GM21528 (cell line): ENCODE measurements around the gene EXOSC3.
"Not testable (repeated sequence)": the region's sequence is repeated elsewhere in the genome, so short reads cannot be mapped to it uniquely, and the experiment has no call there.

ENCODE experiments used
- ATAC-seq: cut with Tn5 transposase; IDR thresholded peaks from one replicate; pipeline ENCODE4 v1.9.1; 2021; ENCODE audit warnings: mild to moderate bottlenecking, moderate library complexity; ENCODE audit not compliant: unreplicated experiment, low FRiP score

Gene EXOSC3

GRCh38 chr9:37776328-37776727 is 8.5 kb downstream of the EXOSC3 start:
- no peak for ATAC-seq

- ATAC-seq, result no peak
Observed at GRCh38 chr9:37775216-37775919, 9.5 kb downstream of the EXOSC3 start.

- no peak for ATAC-seq
Observed at GRCh38 chr9:37769995-37770394, 14.9 kb downstream of the EXOSC3 start.

- ATAC-seq, result no peak
Observed at GRCh38 chr9:37769306-37769705, 15.6 kb downstream of the EXOSC3 start.

- not testable (repeated sequence) for ATAC-seq
Observed at GRCh38 chr9:37765263-37765662, 19.6 kb downstream of the EXOSC3 start.

- ATAC-seq, result no peak
Observed at GRCh38 chr9:37761511-37761910, 23.4 kb downstream of the EXOSC3 start.

- ATAC-seq, result no peak
Observed at GRCh38 chr9:37760416-37761161, 24.3 kb downstream of the EXOSC3 start.

- ATAC-seq, result no peak
Observed at GRCh38 chr9:37758747-37759146, 26.1 kb downstream of the EXOSC3 start.

GRCh38 chr9:37753489-37754190 is 31.2 kb downstream of the EXOSC3 start, which contains the start of gene TRMT10B:
Gene TRMT10B, plus strand, starts transcription at chr9:37753805. Its CDS starts 8,127 bp downstream, at chr9:37761932.
- peak; percentile 75 for ATAC-seq

GRCh38 chr9:37752642-37753488 is 32.0 kb downstream of the EXOSC3 start:
- ATAC-seq, result no peak

- ATAC-seq, result not testable (repeated sequence)
Observed at GRCh38 chr9:37752112-37752511, 32.8 kb downstream of the EXOSC3 start.

GRCh38 chr9:37751704-37752103 is 33.2 kb downstream of the EXOSC3 start:
- ATAC-seq, result not testable (repeated sequence)

GRCh38 chr9:37751186-37751585 is 33.7 kb downstream of the EXOSC3 start:
- no peak for ATAC-seq

GRCh38 chr9:37749129-37749528 is 35.7 kb downstream of the EXOSC3 start:
- ATAC-seq, result no peak

- no peak for ATAC-seq
Observed at GRCh38 chr9:37747271-37747753, 37.6 kb downstream of the EXOSC3 start.

GRCh38 chr9:37746448-37747270 is 38.2 kb downstream of the EXOSC3 start:
- no peak for ATAC-seq

GRCh38 chr9:37745970-37746369 is 38.9 kb downstream of the EXOSC3 start:
- ATAC-seq, result no peak

GRCh38 chr9:37740631-37741328 is 44.1 kb downstream of the EXOSC3 start:
- no peak for ATAC-seq

- ATAC-seq, result no peak
Observed at GRCh38 chr9:37740128-37740527, 44.7 kb downstream of the EXOSC3 start.
